Amniotic epithelial cell (primary cell): Measurements from ENCODE around the gene ASIP.

ENCODE experiments used
- DNase-seq: peaks from one replicate; pipeline ENCODE4 v3.0.0-alpha.2; 2010; ENCODE audit warnings: low read depth

Gene ASIP

DNA sequence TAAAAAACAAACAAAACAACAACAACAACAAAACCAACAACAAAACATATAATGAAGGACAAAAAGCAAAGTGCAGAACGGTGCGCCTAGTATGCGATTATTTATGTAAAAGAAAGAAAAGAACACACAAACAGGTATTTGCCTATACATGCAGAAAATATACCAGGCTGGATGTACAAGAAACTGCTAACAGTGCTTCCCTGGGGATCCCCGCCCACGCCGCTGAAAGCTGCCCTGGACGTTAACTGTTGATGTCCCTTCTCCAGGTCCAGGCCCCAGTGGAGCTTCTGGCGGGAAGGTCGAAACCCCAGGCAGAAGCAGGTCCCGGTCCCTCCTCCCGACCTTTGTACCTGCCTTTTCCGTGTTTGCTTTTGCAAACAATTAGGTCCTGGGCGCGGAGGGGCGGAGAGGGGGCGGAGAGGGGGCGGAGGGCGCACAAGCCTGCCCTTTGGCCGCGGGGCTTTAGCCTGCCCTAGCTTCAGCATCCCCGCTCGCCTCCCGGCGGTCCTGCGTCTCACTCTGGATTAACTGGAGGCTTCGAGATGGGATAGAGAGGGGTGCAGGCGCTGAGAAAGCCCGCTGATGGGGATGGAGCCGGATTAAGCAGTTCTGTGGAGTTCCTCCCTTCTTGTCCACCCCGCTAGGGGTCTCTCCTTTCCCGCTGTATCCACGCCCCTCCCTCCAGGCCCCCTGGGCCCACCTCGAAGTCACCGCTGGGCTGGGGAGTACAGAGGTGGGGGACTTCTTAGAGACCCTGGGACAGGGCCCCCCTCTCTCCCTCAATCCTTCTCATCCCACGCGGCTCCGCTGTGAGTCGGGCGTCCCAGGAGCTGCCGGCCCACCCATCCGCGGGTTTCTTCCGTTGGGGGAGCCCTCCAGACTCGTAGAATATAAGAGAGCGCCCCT is 70.1 kb downstream of the ASIP start:
- DNase-seq: no peak

DNA sequence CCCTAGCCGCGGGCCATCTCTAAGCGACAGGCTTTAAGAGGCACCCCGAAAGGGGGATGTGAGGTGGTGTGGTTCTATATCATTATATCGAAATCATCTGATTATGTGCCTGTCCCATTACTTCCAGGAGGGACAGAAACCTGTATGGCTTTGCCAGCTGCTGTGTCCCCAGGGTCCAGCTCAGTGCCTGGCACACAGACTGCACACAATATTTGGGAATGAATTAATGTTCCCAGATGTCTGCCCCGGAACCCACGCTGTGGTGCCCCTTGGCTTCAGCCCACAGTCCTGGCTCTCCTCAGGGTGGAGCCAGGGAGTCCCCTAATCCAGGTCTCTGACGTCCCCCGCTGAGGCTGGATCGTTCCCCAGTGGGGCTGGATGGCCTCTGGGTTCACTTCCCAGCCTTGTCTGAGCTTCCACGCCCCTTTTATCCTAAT is 70.8 kb downstream of the ASIP start:
- DNase-seq: no peak

GRCh38 chr20:34312544-34313217 is 71.5 kb downstream of the ASIP start:
- peak; percentile 80 for DNase-seq

DNA sequence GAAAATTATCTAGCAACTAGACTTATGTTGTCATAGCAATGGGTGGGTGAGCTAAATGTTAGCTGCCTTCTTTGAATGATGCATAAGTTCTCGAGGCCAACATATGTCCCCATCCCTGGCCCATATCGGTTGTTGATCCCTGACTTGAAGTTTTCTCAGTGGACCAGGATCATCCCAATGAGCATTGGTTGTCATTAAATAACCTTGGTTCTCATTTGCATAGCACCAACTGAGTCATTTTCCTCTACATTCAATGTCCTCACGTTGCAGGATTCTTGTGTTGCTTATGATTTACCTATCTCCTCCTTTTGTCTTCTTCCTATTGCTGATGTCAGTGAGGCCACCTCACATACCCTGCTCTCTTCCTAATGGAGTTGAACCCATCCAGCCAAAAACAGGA is 74.0 kb downstream of the ASIP start:
- no peak for DNase-seq

- DNase-seq: peak; percentile 64
Measured at GRCh38 chr20:34316196-34316814, 75.1 kb downstream of the ASIP start.
